ENCODE data around the gene UNC5A.

Gene UNC5A

GRCh38 chr5:176859916-176860315 is 49.6 kb downstream of the UNC5A start:
- TF ChIP-seq CEBPB (IDR thresholded peaks at IDR 0.05) (no peak), EGR1 (IDR thresholded peaks at IDR 0.05) (no peak), EP300 (IDR thresholded peaks at IDR 0.05; ENCODE audit: borderline replicate concordance) (no peak), REST (IDR thresholded peaks at IDR 0.05; ENCODE audit: low read depth) (no peak), YY1 (IDR thresholded peaks at IDR 0.05; ENCODE audit: low read depth) (no peak), TAF1 (IDR thresholded peaks at IDR 0.05; ENCODE audit: low read depth) (no peak), CREB1 (IDR thresholded peaks at IDR 0.05; ENCODE audit: low read depth) (no peak), ZBTB7A (IDR thresholded peaks at IDR 0.05; ENCODE audit: low read depth) (no peak), TEAD4 (IDR thresholded peaks at IDR 0.05) (no peak), RAD21 (IDR thresholded peaks at IDR 0.05; ENCODE audit: low read depth) (no peak)
- TF ChIP-seq, protein P1, sequence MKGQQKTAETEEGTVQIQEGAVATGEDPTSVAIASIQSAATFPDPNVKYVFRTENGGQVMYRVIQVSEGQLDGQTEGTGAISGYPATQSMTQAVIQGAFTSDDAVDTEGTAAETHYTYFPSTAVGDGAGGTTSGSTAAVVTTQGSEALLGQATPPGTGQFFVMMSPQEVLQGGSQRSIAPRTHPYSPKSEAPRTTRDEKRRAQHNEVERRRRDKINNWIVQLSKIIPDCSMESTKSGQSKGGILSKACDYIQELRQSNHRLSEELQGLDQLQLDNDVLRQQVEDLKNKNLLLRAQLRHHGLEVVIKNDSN (IDR thresholded peaks at IDR 0.05): no peak
- TF ChIP-seq, protein P2, sequence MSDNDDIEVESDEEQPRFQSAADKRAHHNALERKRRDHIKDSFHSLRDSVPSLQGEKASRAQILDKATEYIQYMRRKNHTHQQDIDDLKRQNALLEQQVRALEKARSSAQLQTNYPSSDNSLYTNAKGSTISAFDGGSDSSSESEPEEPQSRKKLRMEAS (IDR thresholded peaks at IDR 0.05): no peak

- TF ChIP-seq, protein P2 (IDR thresholded peaks at IDR 0.05): no peak
- TF ChIP-seq NFIC (IDR thresholded peaks at IDR 0.05) (no peak), FOXM1 (IDR thresholded peaks at IDR 0.05; ENCODE audit: borderline replicate concordance, low read depth) (no peak), TCF12 (IDR thresholded peaks at IDR 0.05; ENCODE audit: low read depth) (no peak), CEBPB (IDR thresholded peaks at IDR 0.05) (no peak), EP300 (IDR thresholded peaks at IDR 0.05; ENCODE audit: borderline replicate concordance) (no peak), TEAD4 (IDR thresholded peaks at IDR 0.05) (no peak), EGR1 (IDR thresholded peaks at IDR 0.05) (no peak), CREB1 (IDR thresholded peaks at IDR 0.05; ENCODE audit: low read depth) (no peak), ZBTB7A (IDR thresholded peaks at IDR 0.05; ENCODE audit: low read depth) (no peak), YY1 (IDR thresholded peaks at IDR 0.05; ENCODE audit: low read depth) (no peak), RAD21 (IDR thresholded peaks at IDR 0.05; ENCODE audit: low read depth) (no peak), TAF1 (IDR thresholded peaks at IDR 0.05; ENCODE audit: low read depth) (no peak), REST (IDR thresholded peaks at IDR 0.05; ENCODE audit: low read depth) (no peak)
- TF ChIP-seq, protein P1 (IDR thresholded peaks at IDR 0.05): no peak
These were observed 50.0 kb downstream of the UNC5A start for GRCh38 chr5:176860381-176860780.

- TF ChIP-seq CEBPB (IDR thresholded peaks at IDR 0.05): no peak
- TF ChIP-seq, protein P1 (IDR thresholded peaks at IDR 0.05): no peak
- no peak for TF ChIP-seq CREB1 (IDR thresholded peaks at IDR 0.05; ENCODE audit: low read depth)
- no peak for TF ChIP-seq EP300 (IDR thresholded peaks at IDR 0.05; ENCODE audit: borderline replicate concordance)
- no peak for TF ChIP-seq TEAD4 (IDR thresholded peaks at IDR 0.05)
- no peak for TF ChIP-seq REST (IDR thresholded peaks at IDR 0.05; ENCODE audit: low read depth)
- no peak for TF ChIP-seq TCF12 (IDR thresholded peaks at IDR 0.05; ENCODE audit: low read depth)
- TF ChIP-seq RAD21 (IDR thresholded peaks at IDR 0.05; ENCODE audit: low read depth): no peak
- no peak for TF ChIP-seq EGR1 (IDR thresholded peaks at IDR 0.05)
- no peak for TF ChIP-seq TAF1 (IDR thresholded peaks at IDR 0.05; ENCODE audit: low read depth)
- no peak for TF ChIP-seq FOXM1 (IDR thresholded peaks at IDR 0.05; ENCODE audit: borderline replicate concordance, low read depth)
- TF ChIP-seq NFIC (IDR thresholded peaks at IDR 0.05): no peak
- no peak for TF ChIP-seq ZBTB7A (IDR thresholded peaks at IDR 0.05; ENCODE audit: low read depth)
- TF ChIP-seq YY1 (IDR thresholded peaks at IDR 0.05; ENCODE audit: low read depth): no peak
- TF ChIP-seq, protein P2 (IDR thresholded peaks at IDR 0.05): no peak
These were observed 50.9 kb downstream of the UNC5A start for GRCh38 chr5:176861276-176861675.

Data from Ishikawa (cell line).